ENCODE data around the gene CNTFR. TPM values are rescaled to one million over a fixed set of nuclear protein-coding genes. Genes with fewer than 3 reads are reported as not detected.

CNTFR gene
- total RNA-seq, 1 donor from 2014 or later = 2.7 TPM

- Mint-ChIP-seq H3K4me3 (ENCODE audit: low read depth) (no peak overlapping the region), H3K27ac (no peak overlapping the region), H3K4me1 (ENCODE audit: low read depth) (peaks cover 2% of the 10 kb centered on the region), H3K36me3 (ENCODE audit: insufficient read depth) (no peaks in the 10 kb centered on the region), H3K9me3 (ENCODE audit: low read depth) (no peaks in the 10 kb centered on the region), H3K27me3 (peaks cover 25% of the 10 kb centered on the region)
- no peak for DNase-seq (ENCODE audit: low spot score, unreplicated experiment)
- TF ChIP-seq, protein P1, sequence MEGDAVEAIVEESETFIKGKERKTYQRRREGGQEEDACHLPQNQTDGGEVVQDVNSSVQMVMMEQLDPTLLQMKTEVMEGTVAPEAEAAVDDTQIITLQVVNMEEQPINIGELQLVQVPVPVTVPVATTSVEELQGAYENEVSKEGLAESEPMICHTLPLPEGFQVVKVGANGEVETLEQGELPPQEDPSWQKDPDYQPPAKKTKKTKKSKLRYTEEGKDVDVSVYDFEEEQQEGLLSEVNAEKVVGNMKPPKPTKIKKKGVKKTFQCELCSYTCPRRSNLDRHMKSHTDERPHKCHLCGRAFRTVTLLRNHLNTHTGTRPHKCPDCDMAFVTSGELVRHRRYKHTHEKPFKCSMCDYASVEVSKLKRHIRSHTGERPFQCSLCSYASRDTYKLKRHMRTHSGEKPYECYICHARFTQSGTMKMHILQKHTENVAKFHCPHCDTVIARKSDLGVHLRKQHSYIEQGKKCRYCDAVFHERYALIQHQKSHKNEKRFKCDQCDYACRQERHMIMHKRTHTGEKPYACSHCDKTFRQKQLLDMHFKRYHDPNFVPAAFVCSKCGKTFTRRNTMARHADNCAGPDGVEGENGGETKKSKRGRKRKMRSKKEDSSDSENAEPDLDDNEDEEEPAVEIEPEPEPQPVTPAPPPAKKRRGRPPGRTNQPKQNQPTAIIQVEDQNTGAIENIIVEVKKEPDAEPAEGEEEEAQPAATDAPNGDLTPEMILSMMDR (IDR thresholded peaks at IDR 0.05; ENCODE audit: unreplicated experiment) = no peak
Observed at GRCh38 chr9:34606190-34606589, 16.7 kb upstream of the CNTFR start.

DNA sequence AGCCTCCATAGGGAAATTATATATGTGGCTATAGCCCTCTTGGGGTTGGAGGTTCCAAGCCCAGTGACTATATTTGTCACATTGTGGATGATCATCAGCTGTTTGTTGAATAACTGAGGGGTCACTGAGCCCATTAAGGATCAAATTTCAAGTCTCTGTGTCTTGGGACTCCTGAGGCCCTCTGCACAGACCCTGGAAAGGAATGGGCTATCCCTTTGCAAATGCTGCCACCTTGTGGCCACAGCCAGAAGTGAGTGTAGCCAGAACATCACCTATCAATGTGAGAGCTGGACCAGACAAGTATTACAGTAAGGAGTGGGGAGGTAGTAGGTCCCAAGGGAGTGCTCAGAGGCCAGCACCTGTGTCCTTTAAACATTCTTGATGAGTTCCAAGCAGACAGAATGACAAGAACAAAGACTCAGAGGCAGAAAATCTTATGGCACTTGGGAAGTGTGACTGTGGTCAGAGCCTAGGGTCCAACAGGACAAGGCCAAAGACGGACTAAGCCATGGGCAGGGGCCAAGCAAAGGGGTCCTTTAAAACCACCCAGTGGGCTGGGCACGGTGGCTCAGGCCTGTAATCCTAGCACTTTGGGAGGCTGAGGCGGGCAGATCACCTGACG, 14.2 kb upstream of the CNTFR start:
- DNase-seq (ENCODE audit: low spot score, unreplicated experiment) = peak; percentile 85
- TF ChIP-seq, protein P1 (IDR thresholded peaks at IDR 0.05; ENCODE audit: unreplicated experiment) = peak; percentile 97
- no peaks in the 10 kb centered on the region for H3K36me3 Mint-ChIP-seq (ENCODE audit: insufficient read depth)

GRCh38 chr9:34601937-34602573, 12.5 kb upstream of the CNTFR start:
- H3K4me1 Mint-ChIP-seq (ENCODE audit: low read depth) = no peaks in the 10 kb centered on the region
- H3K27me3 Mint-ChIP-seq = peaks cover 53% of the 10 kb centered on the region
- H3K9me3 Mint-ChIP-seq (ENCODE audit: low read depth) = no peaks in the 10 kb centered on the region
- H3K27ac Mint-ChIP-seq = no peak overlapping the region
- no peaks in the 10 kb centered on the region for H3K36me3 Mint-ChIP-seq (ENCODE audit: insufficient read depth)
- DNase-seq (ENCODE audit: low spot score, unreplicated experiment) = no peak
- H3K4me3 Mint-ChIP-seq (ENCODE audit: low read depth) = no peak overlapping the region
- TF ChIP-seq, protein P1 (IDR thresholded peaks at IDR 0.05; ENCODE audit: unreplicated experiment) = no peak

More for the DNA sequence above, 14.2 kb upstream of the CNTFR start:
- Mint-ChIP-seq H3K9me3 (ENCODE audit: low read depth) (no peaks in the 10 kb centered on the region), H3K27ac (no peak overlapping the region), H3K4me1 (ENCODE audit: low read depth) (no peaks in the 10 kb centered on the region), H3K27me3 (peaks cover 43% of the 10 kb centered on the region), H3K4me3 (ENCODE audit: low read depth) (no peak overlapping the region)

DNA sequence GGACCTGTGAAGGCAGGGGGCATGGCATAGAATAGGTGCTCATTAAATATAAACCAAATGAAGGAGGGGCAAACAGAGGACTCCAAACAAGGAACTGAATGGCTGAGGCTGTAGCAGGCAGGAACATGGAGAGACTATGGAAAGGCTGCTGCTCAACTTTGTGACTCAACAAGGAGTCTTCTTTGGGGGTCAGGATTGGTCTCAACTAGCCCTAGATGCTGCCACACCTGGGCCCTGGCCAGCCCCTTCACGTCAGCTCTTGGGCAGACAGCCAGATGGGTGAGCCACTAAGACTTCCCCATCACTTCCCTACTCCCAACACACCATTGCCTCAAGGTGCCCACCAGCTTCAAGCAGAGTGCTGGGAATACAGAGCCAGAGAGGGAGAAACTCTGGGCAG, 11.4 kb upstream of the CNTFR start:
- H3K4me1 Mint-ChIP-seq (ENCODE audit: low read depth) = no peaks in the 10 kb centered on the region
- TF ChIP-seq, protein P1 (IDR thresholded peaks at IDR 0.05; ENCODE audit: unreplicated experiment) = no peak
- H3K9me3 Mint-ChIP-seq (ENCODE audit: low read depth) = no peaks in the 10 kb centered on the region
- H3K27me3 Mint-ChIP-seq = peaks cover 63% of the 10 kb centered on the region
- H3K27ac Mint-ChIP-seq = no peak overlapping the region
- DNase-seq (ENCODE audit: low spot score, unreplicated experiment) = no peak
- H3K4me3 Mint-ChIP-seq (ENCODE audit: low read depth) = no peak overlapping the region
- H3K36me3 Mint-ChIP-seq (ENCODE audit: insufficient read depth) = no peaks in the 10 kb centered on the region

- no peaks in the 10 kb centered on the region for H3K4me1 Mint-ChIP-seq (ENCODE audit: low read depth)
- H3K9me3 Mint-ChIP-seq (ENCODE audit: low read depth) = no peaks in the 10 kb centered on the region
- no peak for DNase-seq (ENCODE audit: low spot score, unreplicated experiment)
- peaks cover 58% of the 10 kb centered on the region for H3K27me3 Mint-ChIP-seq
- H3K36me3 Mint-ChIP-seq (ENCODE audit: insufficient read depth) = no peaks in the 10 kb centered on the region
- no peak overlapping the region for H3K27ac Mint-ChIP-seq
- TF ChIP-seq, protein P1 (IDR thresholded peaks at IDR 0.05; ENCODE audit: unreplicated experiment) = no peak
- no peak overlapping the region for H3K4me3 Mint-ChIP-seq (ENCODE audit: low read depth)
Observed at GRCh38 chr9:34599546-34599945, 10.0 kb upstream of the CNTFR start.
